Measurements from ENCODE around the gene SLC20A1. TPM values are rescaled to one million over a fixed set of nuclear protein-coding genes. Genes with fewer than 3 reads are reported as not detected.
A peak's percentile ranks its signal among the peaks of the same experiment; 100 is the strongest.

Gene SLC20A1
- total and polyA plus RNA-seq, 3 experiments from 2014 or later: 68.0 to 105 (median 102) TPM

- Histone ChIP-seq H3K9me3 (ENCODE audit: low read length) (no peaks in the 10 kb centered on the region), H3K27ac (ENCODE audit: low read depth, low read length) (peak overlapping the region; percentile 21), H3K36me3 (ENCODE audit: insufficient read depth, low read length) (no peaks in the 10 kb centered on the region), H3K4me1 (ENCODE audit: insufficient read depth, low read length) (peaks cover 26% of the 10 kb centered on the region), H3K4me3 (ENCODE audit: low read length) (no peak overlapping the region), H3K27me3 (ENCODE audit: insufficient read depth, low read length, poor library complexity, severe bottlenecking) (no peaks in the 10 kb centered on the region)
- H3K27ac Mint-ChIP-seq: peak overlapping the region; percentile 38 to 96 (median 88)
- H3K4me1 Mint-ChIP-seq: peaks cover 27 to 29% (median 29%) of the 10 kb centered on the region in 3 donors
- H3K27me3 Mint-ChIP-seq: peaks cover 0 to 2% of the 10 kb centered on the region in 2 donors
- ChIA-PET POLR2A (interaction anchor here (1.0 kb wide), 2 partner anchors 64 to 68 kb away, joined by 4 read pairs; no protein-coding TSS in a partner anchor), CTCF (interaction anchor here (0.9 to 6.0 kb wide), 8 partner anchors 8 to 101 kb away, joined by 3 to 132 read pairs (median 6); no protein-coding TSS in a partner anchor)
- no peaks in the 10 kb centered on the region for H3K9me3 Mint-ChIP-seq
- H3K36me3 Mint-ChIP-seq: no peaks in the 10 kb centered on the region
- peak overlapping the region in 4 of 7 donors; percentile 36 to 63 (median 60) for H3K4me3 Mint-ChIP-seq
- DNase-seq: no peak
Observed at GRCh38 chr2:112692918-112693317, 47.2 kb downstream of the SLC20A1 start.

DNA sequence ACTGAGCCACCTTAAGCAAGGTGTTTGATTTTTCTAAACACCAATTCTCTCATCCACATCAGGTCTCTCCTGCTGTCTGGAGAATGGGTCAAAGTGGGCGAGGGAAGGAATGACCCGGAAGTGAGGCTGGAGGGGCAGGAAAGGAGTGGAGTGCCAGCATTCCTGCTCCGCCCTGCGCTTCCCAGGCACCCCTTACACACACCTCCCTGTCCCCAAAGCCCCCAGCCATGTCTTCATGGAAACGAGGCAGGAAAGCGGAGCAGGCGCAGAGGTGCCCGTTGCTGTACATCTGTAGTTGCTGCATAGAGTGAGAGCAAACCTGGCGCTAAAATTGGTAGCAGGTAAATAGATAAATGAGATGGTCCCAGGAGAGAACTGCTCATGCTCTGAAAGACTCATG lies 47.9 kb downstream of the SLC20A1 start:
- no peak overlapping the region for H3K4me3 Mint-ChIP-seq
- Histone ChIP-seq H3K27ac (ENCODE audit: low read depth, low read length) (no peak overlapping the region), H3K4me1 (ENCODE audit: insufficient read depth, low read length) (peaks cover 26% of the 10 kb centered on the region), H3K27me3 (ENCODE audit: insufficient read depth, low read length, poor library complexity, severe bottlenecking) (no peaks in the 10 kb centered on the region), H3K36me3 (ENCODE audit: insufficient read depth, low read length) (no peaks in the 10 kb centered on the region), H3K9me3 (ENCODE audit: low read length) (no peaks in the 10 kb centered on the region), H3K4me3 (ENCODE audit: low read length) (no peak overlapping the region)
- H3K36me3 Mint-ChIP-seq: no peaks in the 10 kb centered on the region
- DNase-seq: no peak
- POLR2A ChIA-PET: no interaction called here
- no peaks in the 10 kb centered on the region for H3K9me3 Mint-ChIP-seq
- peaks cover 27 to 29% (median 29%) of the 10 kb centered on the region in 3 donors for H3K4me1 Mint-ChIP-seq
- CTCF ChIA-PET: interaction anchor here (0.9 to 6.0 kb wide), 4 partner anchors 12 to 94 kb away, joined by 3 to 132 read pairs (median 11); no protein-coding TSS in a partner anchor
- H3K27me3 Mint-ChIP-seq: peaks cover 0 to 2% of the 10 kb centered on the region in 2 donors
- peak overlapping the region in 3 of 8 donors; percentile 38 to 84 (median 57) for H3K27ac Mint-ChIP-seq

DNA sequence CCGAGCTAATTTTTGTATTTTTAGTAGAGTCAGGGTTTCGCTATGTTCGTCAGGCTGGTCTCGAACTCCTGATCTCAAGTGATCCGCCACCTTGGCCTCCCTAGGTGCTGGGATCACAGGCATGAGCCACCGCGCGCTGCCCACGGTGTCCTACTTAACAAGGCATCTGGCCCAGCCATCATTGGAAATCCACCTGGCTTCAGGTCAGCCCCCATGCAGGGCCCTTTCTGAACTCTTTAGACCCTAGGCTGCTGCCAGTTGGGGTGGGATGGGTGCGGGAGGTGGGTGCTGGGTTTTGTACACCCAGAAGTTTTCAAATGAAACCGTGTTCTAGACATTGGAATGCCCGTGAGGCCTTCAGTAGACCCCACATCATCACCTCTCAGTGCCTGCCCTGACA lies 48.4 kb downstream of the SLC20A1 start:
- no peak overlapping the region for H3K27ac ChIP-seq (ENCODE audit: low read depth, low read length)
- DNase-seq: no peak
- CTCF ChIA-PET: interaction anchor here (1.1 to 6.0 kb wide), 3 partner anchors 9 to 66 kb away, joined by 3 to 132 read pairs (median 4); no protein-coding TSS in a partner anchor
- no peaks in the 10 kb centered on the region for H3K27me3 ChIP-seq (ENCODE audit: insufficient read depth, low read length, poor library complexity, severe bottlenecking)
- Mint-ChIP-seq H3K4me3 (no peak overlapping the region), H3K36me3 (no peaks in the 10 kb centered on the region), H3K27me3 (peaks cover 0 to 2% of the 10 kb centered on the region in 2 donors), H3K9me3 (no peaks in the 10 kb centered on the region), H3K4me1 (peaks cover 27 to 29% (median 29%) of the 10 kb centered on the region in 3 donors), H3K27ac (no peak overlapping the region)
- H3K4me3 ChIP-seq (ENCODE audit: low read length): no peak overlapping the region
- H3K9me3 ChIP-seq (ENCODE audit: low read length): no peaks in the 10 kb centered on the region
- POLR2A ChIA-PET: no interaction called here
- no peaks in the 10 kb centered on the region for H3K36me3 ChIP-seq (ENCODE audit: insufficient read depth, low read length)
- peaks cover 26% of the 10 kb centered on the region for H3K4me1 ChIP-seq (ENCODE audit: insufficient read depth, low read length)

- Histone ChIP-seq H3K27me3 (ENCODE audit: insufficient read depth, low read length, poor library complexity, severe bottlenecking) (no peaks in the 10 kb centered on the region), H3K9me3 (ENCODE audit: low read length) (no peaks in the 10 kb centered on the region), H3K4me3 (ENCODE audit: low read length) (no peak overlapping the region), H3K36me3 (ENCODE audit: insufficient read depth, low read length) (no peaks in the 10 kb centered on the region), H3K27ac (ENCODE audit: low read depth, low read length) (no peak overlapping the region), H3K4me1 (ENCODE audit: insufficient read depth, low read length) (no peaks in the 10 kb centered on the region)
- no peak for DNase-seq
- Mint-ChIP-seq H3K27me3 (peaks cover 2 to 10% of the 10 kb centered on the region in 2 donors), H3K27ac (no peak overlapping the region), H3K36me3 (peaks cover 0 to 2% (median 0%) of the 10 kb centered on the region in 3 donors), H3K4me3 (no peak overlapping the region), H3K9me3 (no peaks in the 10 kb centered on the region), H3K4me1 (no peaks in the 10 kb centered on the region)
- ChIA-PET CTCF (interaction anchor here (1.5 kb wide), 1 partner anchor 26 kb away, joined by 3 read pairs; no protein-coding TSS in a partner anchor), POLR2A (no interaction called here)
Observed at GRCh38 chr2:112698834-112699515, 53.2 kb downstream of the SLC20A1 start.

GRCh38 chr2:112699984-112700667 lies 54.4 kb downstream of the SLC20A1 start:
- Mint-ChIP-seq H3K9me3 (no peaks in the 10 kb centered on the region), H3K36me3 (peaks cover 0 to 2% (median 0%) of the 10 kb centered on the region in 3 donors), H3K27ac (no peak overlapping the region), H3K27me3 (peaks cover 2 to 14% of the 10 kb centered on the region in 2 donors), H3K4me3 (no peak overlapping the region), H3K4me1 (peaks cover 0 to under 1% (median 0%) of the 10 kb centered on the region in 3 donors)
- DNase-seq: no peak
- Histone ChIP-seq H3K27me3 (ENCODE audit: insufficient read depth, low read length, poor library complexity, severe bottlenecking) (no peaks in the 10 kb centered on the region), H3K9me3 (ENCODE audit: low read length) (no peaks in the 10 kb centered on the region), H3K27ac (ENCODE audit: low read depth, low read length) (no peak overlapping the region), H3K4me3 (ENCODE audit: low read length) (no peak overlapping the region), H3K4me1 (ENCODE audit: insufficient read depth, low read length) (no peaks in the 10 kb centered on the region), H3K36me3 (ENCODE audit: insufficient read depth, low read length) (no peaks in the 10 kb centered on the region)
- ChIA-PET CTCF (interaction anchor here (0.7 to 1.0 kb wide), 2 partner anchors 8 to 11 kb away, joined by 3 read pairs; no protein-coding TSS in a partner anchor), POLR2A (no interaction called here)

DNA sequence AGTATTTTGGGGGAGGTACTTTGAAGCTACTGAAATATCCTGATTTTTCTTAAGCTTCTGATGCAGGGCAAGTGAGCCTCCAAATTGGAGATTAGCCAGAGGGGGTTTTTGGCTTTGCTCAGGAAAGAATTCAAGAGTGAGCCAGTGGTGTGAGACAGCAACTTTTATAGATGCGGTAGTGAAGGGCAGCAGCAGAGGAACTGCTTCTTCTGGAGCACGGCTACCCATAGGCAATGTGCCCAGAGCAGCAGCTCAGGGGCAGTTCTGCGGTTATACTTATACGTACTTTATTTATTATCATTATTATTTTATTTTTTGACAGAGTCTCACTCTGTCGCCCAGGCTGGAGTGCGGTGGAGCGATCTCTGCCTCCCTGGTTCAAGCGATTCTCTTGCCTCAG lies 55.3 kb downstream of the SLC20A1 start:
- H3K4me1 ChIP-seq (ENCODE audit: insufficient read depth, low read length): peaks cover 8% of the 10 kb centered on the region
- H3K27me3 ChIP-seq (ENCODE audit: insufficient read depth, low read length, poor library complexity, severe bottlenecking): no peaks in the 10 kb centered on the region
- no peak overlapping the region for H3K27ac ChIP-seq (ENCODE audit: low read depth, low read length)
- peaks cover 5 to 10% (median 8%) of the 10 kb centered on the region in 3 donors for H3K4me1 Mint-ChIP-seq
- ChIA-PET POLR2A (no interaction called here), CTCF (interaction anchor here (1.0 kb wide), 1 partner anchor 9 kb away, joined by 3 read pairs; no protein-coding TSS in a partner anchor)
- H3K36me3 ChIP-seq (ENCODE audit: insufficient read depth, low read length): no peaks in the 10 kb centered on the region
- peaks cover 2 to 14% of the 10 kb centered on the region in 2 donors for H3K27me3 Mint-ChIP-seq
- H3K4me3 ChIP-seq (ENCODE audit: low read length): no peak overlapping the region
- no peak overlapping the region for H3K4me3 Mint-ChIP-seq
- DNase-seq: no peak
- no peaks in the 10 kb centered on the region for H3K9me3 Mint-ChIP-seq
- H3K27ac Mint-ChIP-seq: no peak overlapping the region
- H3K36me3 Mint-ChIP-seq: peaks cover 0 to 2% (median 0%) of the 10 kb centered on the region in 3 donors
- H3K9me3 ChIP-seq (ENCODE audit: low read length): no peaks in the 10 kb centered on the region

- no peaks in the 10 kb centered on the region for H3K36me3 ChIP-seq (ENCODE audit: insufficient read depth, low read length)
- peaks cover 0 to 2% (median 0%) of the 10 kb centered on the region in 3 donors for H3K36me3 Mint-ChIP-seq
- ChIA-PET CTCF (no interaction called here), POLR2A (no interaction called here)
- no peaks in the 10 kb centered on the region for H3K9me3 Mint-ChIP-seq
- no peak overlapping the region for H3K4me3 Mint-ChIP-seq
- no peaks in the 10 kb centered on the region for H3K9me3 ChIP-seq (ENCODE audit: low read length)
- peaks cover 16% of the 10 kb centered on the region for H3K4me1 ChIP-seq (ENCODE audit: insufficient read depth, low read length)
- DNase-seq: no peak
- peaks cover 2 to 14% of the 10 kb centered on the region in 2 donors for H3K27me3 Mint-ChIP-seq
- H3K27ac Mint-ChIP-seq: no peak overlapping the region
- H3K4me1 Mint-ChIP-seq: peaks cover 27 to 36% (median 30%) of the 10 kb centered on the region in 3 donors
- no peak overlapping the region for H3K4me3 ChIP-seq (ENCODE audit: low read length)
- H3K27me3 ChIP-seq (ENCODE audit: insufficient read depth, low read length, poor library complexity, severe bottlenecking): no peaks in the 10 kb centered on the region
- H3K27ac ChIP-seq (ENCODE audit: low read depth, low read length): no peak overlapping the region
Observed at GRCh38 chr2:112703684-112704083, 57.9 kb downstream of the SLC20A1 start.

Measured in CD8-positive, alpha-beta memory T cell (primary cell).